Measurements from ENCODE around the gene MUC13.

MUC13 gene

DNA sequence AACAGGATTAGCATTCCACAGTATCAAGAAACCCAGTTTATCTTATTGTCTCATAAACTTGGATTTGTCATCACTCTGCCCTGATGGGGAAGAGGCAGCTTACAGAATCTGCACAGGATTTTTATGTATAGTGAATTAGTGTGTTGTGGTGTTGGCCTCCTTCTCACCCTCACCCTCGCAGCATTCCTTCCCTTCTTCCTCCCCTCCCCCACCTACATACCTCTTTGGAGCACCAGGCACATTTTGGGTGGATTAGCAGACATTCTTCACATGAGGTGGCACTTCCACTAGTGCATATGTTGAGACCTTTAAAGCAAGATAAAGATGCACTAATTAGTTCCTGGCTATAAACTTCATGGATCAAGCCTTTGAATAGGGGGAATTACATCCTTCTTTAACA lies 61.3 kb downstream of the MUC13 start:
- no peak for DNase-seq (ENCODE audit: low spot score)

DNA sequence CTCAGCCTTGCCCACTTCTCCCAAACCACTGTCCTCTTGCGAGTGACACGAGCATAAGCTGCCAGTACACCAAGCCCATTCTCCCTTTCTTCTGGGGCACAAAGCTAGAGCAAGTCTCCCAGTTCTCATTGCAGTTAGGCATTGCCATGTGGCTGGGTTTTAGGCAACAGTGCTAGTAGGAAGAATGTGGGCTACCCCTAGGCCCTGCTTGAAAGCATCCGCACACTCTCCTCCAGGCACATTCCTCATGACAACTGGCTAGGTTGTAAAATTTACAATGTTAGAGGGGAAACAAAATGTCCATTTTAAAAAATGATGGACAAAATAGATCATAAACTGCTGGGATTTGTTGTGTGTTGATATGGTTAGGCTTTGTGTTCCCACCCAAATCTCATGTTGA lies 67.0 kb downstream of the MUC13 start:
- no peak for DNase-seq (ENCODE audit: low spot score)

DNA sequence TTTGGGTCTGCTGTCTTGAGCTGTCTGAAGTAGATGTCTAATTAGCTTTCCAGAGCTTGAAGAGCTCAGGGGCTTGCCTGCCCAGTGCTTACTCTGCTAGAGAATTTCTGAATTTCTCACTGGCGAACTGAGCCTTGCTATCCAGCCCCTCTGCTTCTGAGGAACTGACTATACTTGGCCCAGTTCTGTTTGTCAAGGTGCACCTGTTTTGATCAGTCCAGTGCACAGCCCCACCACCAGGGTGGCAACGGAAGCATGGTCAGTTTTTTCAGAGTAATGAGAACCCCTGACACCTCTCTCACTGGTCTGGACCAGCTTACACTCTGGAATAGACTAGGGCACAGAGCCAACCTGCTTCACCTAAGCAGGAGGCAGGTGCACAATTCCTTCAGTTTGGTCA lies 72.5 kb downstream of the MUC13 start:
- no peak for DNase-seq (ENCODE audit: low spot score)

DNA sequence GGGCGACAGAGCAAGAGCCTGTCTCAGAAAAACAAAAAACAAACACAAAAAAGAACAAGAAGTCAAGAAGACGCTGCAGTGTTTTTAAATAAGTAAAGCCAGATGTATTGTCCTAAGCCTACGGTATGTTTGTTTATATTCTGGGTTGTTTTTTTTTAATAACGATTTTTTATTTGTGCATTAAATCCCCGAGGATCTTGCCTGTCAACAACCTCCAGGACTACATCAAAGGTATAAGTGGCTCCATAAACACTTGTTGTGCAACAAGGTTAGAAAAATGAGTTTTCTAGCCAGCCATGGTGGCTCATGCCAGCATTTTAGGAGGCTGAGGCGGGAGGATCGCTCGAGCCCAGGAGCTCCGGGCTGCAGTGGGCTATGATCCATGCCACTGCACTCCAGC lies 73.5 kb downstream of the MUC13 start:
- DNase-seq (ENCODE audit: low spot score): no peak

DNA sequence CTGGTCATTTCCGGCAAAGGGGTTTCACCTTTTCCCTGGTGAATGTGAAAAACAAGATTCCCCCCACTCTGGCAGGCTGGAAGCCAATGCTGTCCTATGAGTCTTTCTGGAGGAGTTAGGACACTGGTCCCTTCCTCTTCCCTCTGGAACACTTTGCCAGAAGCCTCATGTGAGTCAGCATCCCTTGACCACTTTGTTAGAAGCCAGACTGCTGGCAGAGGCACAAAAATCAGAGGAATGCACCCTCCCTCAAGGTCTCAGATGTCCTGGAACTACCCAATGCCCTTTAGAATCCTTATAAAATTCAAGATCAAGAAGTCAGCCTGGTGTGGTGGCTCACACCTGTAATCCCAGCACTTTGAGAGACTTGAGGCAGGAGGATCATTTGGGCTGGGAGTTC lies 74.0 kb downstream of the MUC13 start:
- peak; percentile 86 for DNase-seq (ENCODE audit: low spot score)

DNA sequence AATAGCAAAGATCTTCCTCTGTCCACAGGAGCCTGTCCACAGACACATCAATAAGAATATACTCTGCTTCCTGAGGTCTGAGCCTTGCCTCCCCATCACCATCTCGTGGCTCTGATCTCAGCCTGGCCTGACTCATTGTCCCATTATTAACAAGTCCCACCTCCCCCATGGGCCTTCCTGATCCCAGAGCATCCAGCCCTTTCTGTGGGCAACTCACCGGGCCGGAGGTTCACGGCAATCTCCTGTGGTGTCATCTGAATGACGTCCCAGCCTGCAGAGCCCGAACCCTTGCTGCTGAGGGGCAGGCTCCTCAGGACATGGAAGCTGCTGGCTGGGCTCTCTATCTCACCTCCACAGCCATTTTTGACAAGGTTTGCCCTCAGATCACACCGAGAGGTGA lies 75.5 kb downstream of the MUC13 start:
- peak; percentile 54 for DNase-seq (ENCODE audit: low spot score)

DNA sequence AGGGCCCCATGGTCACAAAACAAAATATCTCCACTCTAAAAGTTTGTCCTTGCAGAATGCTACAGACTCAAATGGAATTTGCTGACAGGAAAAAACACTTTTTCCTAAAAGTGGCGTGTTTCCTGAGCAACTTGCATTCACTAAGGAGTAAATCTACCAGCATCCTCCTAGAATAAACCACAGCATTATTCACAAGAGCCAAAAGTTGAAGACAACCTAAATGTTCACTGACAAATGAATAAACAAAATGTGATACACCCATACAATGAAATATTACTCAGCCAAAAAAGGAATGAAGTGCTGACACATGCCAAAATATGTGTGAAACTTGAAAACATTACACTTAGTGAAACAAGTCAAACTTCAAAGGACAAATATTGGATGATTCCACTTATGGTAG lies 76.3 kb downstream of the MUC13 start:
- no peak for DNase-seq (ENCODE audit: low spot score)

DNA sequence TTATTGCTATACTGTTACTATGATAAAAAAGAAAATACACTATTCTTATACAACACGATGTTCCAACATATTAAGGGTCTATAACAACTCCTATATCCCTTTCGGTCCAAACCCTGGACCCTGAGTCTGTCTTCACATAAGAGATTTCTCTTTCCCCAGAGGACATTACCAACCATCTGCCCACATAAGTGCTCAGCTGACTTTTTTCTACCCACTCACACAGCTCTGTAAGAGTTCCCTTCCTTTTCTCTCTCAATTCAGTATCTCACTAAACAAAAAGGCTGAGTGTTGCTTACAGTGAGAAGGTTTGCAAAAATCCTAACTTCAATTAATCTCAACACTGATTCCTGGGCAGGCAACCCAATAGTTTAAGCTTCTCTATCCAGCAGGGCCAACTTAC lies 77.9 kb downstream of the MUC13 start:
- no peak for DNase-seq (ENCODE audit: low spot score)

Data from AG08396 (cell line).